Measurements from ENCODE around the gene CCT6B. TPM values are rescaled to one million over a fixed set of nuclear protein-coding genes. Genes with fewer than 3 reads are reported as not detected.

The CCT6B gene
- total RNA-seq, 4 donors from 2014 or later, result 3.8 to 6.8 (median 4.4) TPM

- Histone ChIP-seq H3K27me3 (no peaks in the 10 kb centered on the region), H3K4me3 (replicated peaks in 1 of 3) (no peak overlapping the region), H3K36me3 (no peaks in the 10 kb centered on the region), H3K4me1 (no peaks in the 10 kb centered on the region), H3K27ac (no peak overlapping the region), H3K9me3 (no peaks in the 10 kb centered on the region)
- no peak for DNase-seq
- 36 to 41% methylated on average over 11 to 12 of the region's 12 CpGs for WGBS, 2 donors
- intact Hi-C loops (cut with DNase I), result no loop called here
- TF ChIP-seq POLR2A (IDR thresholded peaks at IDR 0.05) (no peak), CTCF (IDR thresholded peaks at IDR 0.05) (no peak)
Measured at GRCh38 chr17:34883106-34884000, 77.9 kb downstream of the CCT6B start.

- WGBS, 2 donors, result 52 to 55% methylated on average over 3 of the region's 3 CpGs
- H3K27me3 ChIP-seq, result no peaks in the 10 kb centered on the region
- H3K4me3 ChIP-seq (replicated peaks in 1 of 3), result no peak overlapping the region
- no peaks in the 10 kb centered on the region for H3K9me3 ChIP-seq
- TF ChIP-seq POLR2A (IDR thresholded peaks at IDR 0.05) (no peak), CTCF (IDR thresholded peaks at IDR 0.05) (no peak)
- no peaks in the 10 kb centered on the region for H3K4me1 ChIP-seq
- DNase-seq, result no peak
- H3K36me3 ChIP-seq, result no peaks in the 10 kb centered on the region
- no peak overlapping the region for H3K27ac ChIP-seq
- intact Hi-C loops (cut with DNase I), result no loop called here
Measured at GRCh38 chr17:34879146-34879545, 82.1 kb downstream of the CCT6B start.

Other genes starting within 250 kb of the CCT6B start
- gene ZNF830, start 80 bp upstream of the CCT6B start, total RNA-seq, result 10 to 100 TPM; 13.1 to 25.1 (median 17.0) TPM
- 100 to 1,000 TPM in 1 of 4 donors, 10 to 100 TPM in 3; 34.5 to 103 (median 46.7) TPM for gene LIG3, start 19.1 kb upstream of the CCT6B start, total RNA-seq
- 100 to 1,000 TPM in 2 of 4 donors, 10 to 100 TPM in 2; 51.1 to 145 (median 96.1) TPM for gene RFFL, start 102.2 kb upstream of the CCT6B start, total RNA-seq
- gene RAD51D, start 158.4 kb upstream of the CCT6B start, total RNA-seq, result 10 to 100 TPM in 3 of 4 donors, 1 to 10 TPM in 1; 7.8 to 15.6 (median 12.5) TPM
- gene FNDC8, start 160.2 kb upstream of the CCT6B start, total RNA-seq, result not detected
- gene NLE1, start 180.8 kb upstream of the CCT6B start, total RNA-seq, result 10 to 100 TPM in 3 of 4 donors, 1 to 10 TPM in 1; 9.7 to 13.6 (median 11.6) TPM
- gene UNC45B, start 186.4 kb upstream of the CCT6B start, total RNA-seq, result not detected
- gene SLC35G3, start 232.9 kb upstream of the CCT6B start, total RNA-seq, result not detected